Measurements from ENCODE around the gene EXOSC5. TPM values are rescaled to one million over a fixed set of nuclear protein-coding genes. Genes with fewer than 3 reads are reported as not detected.

The EXOSC5 gene
- total and polyA plus RNA-seq, 4 donors, result 5.5 to 15.4 (median 9.3) TPM

- WGBS, 2 donors, result 93 to 95% methylated on average over 5 of the region's 5 CpGs
- DNase-seq (no peak), ATAC-seq (ENCODE audit: low FRiP score) (no peak)
- intact Hi-C loops (cut with DNase I), result no loop called here
- no peak overlapping the region for H3K27ac ChIP-seq (ENCODE audit: low read depth in 1 of 2, low read length in 2 of 2)
- no peaks in the 10 kb centered on the region for H3K27me3 ChIP-seq (ENCODE audit: control insufficient read depth in 1 of 2, insufficient read depth in 2 of 2, low read length in 1 of 2)
- peaks cover 2 to 6% of the 10 kb centered on the region in 2 donors for H3K36me3 ChIP-seq (ENCODE audit: control insufficient read depth in 1 of 2, insufficient read depth in 2 of 2, low read length in 1 of 2)
- no peaks in the 10 kb centered on the region for H3K4me1 ChIP-seq (ENCODE audit: control insufficient read depth in 1 of 2, insufficient read depth in 2 of 2, low read length in 2 of 2)
- H3K4me3 ChIP-seq (ENCODE audit: low read length in 2 of 2), result no peak overlapping the region
- no peaks in the 10 kb centered on the region for H3K9me3 ChIP-seq (ENCODE audit: control insufficient read depth, low read length)
These were observed 57.2 kb downstream of the EXOSC5 start for GRCh38 chr19:41339936-41340335.

Other genes starting within 250 kb of the EXOSC5 start
- gene CYP2S1, start 204.1 kb downstream of the EXOSC5 start, total RNA-seq, result 1 to 10 TPM; 1.7 to 2.5 TPM
- gene CYP2S1, start 204.1 kb downstream of the EXOSC5 start, polyA plus RNA-seq, result 10 to 100 TPM in 1 of 2 donors, not detected in 1; 11.5 TPM
- gene AXL, start 178.1 kb downstream of the EXOSC5 start, total RNA-seq, result 100 to 1,000 TPM; 106 TPM
- 10 to 100 TPM; 14.8 to 44.6 TPM for gene AXL, start 178.1 kb downstream of the EXOSC5 start, polyA plus RNA-seq
- gene HNRNPUL1, start 133.0 kb downstream of the EXOSC5 start, total RNA-seq, result 100 to 1,000 TPM; 155 to 156 TPM
- gene HNRNPUL1, start 133.0 kb downstream of the EXOSC5 start, polyA plus RNA-seq, result 10 to 100 TPM; 59.5 to 82.5 TPM
- gene CCDC97, start 87.2 kb downstream of the EXOSC5 start, total RNA-seq, result 10 to 100 TPM; 18.7 to 24.3 TPM
- gene CCDC97, start 87.2 kb downstream of the EXOSC5 start, polyA plus RNA-seq, result 10 to 100 TPM in 1 of 2 donors, 1 to 10 TPM in 1; 7.0 to 10.8 TPM
- gene TGFB1, start 43.4 kb downstream of the EXOSC5 start, total RNA-seq, result 10 to 100 TPM; 81.6 to 97.5 TPM
- 10 to 100 TPM; 25.4 to 56.6 TPM for gene TGFB1, start 43.4 kb downstream of the EXOSC5 start, polyA plus RNA-seq
- gene B9D2, start 33.2 kb downstream of the EXOSC5 start, total RNA-seq, result 1 to 10 TPM; 4.1 to 5.6 TPM
- 10 to 100 TPM in 1 of 2 donors, 1 to 10 TPM in 1; 1.6 to 13.5 TPM for gene B9D2, start 33.2 kb downstream of the EXOSC5 start, polyA plus RNA-seq
- 10 to 100 TPM in 1 of 2 donors, 1 to 10 TPM in 1; 9.5 to 28.2 TPM for gene TMEM91, start 20.8 kb downstream of the EXOSC5 start, total RNA-seq
- 10 to 100 TPM in 1 of 2 donors, 1 to 10 TPM in 1; 8.9 to 55.8 TPM for gene TMEM91, start 20.8 kb downstream of the EXOSC5 start, polyA plus RNA-seq
- 10 to 100 TPM; 11.6 to 15.2 TPM for gene BCKDHA, start 459 bp upstream of the EXOSC5 start, total RNA-seq
- gene BCKDHA, start 459 bp upstream of the EXOSC5 start, polyA plus RNA-seq, result 10 to 100 TPM; 11.1 to 50.6 TPM
- gene B3GNT8, start 30.0 kb upstream of the EXOSC5 start, total RNA-seq, result 1 to 10 TPM; 3.2 to 3.9 TPM
- 1 to 10 TPM; 3.7 to 7.4 TPM for gene B3GNT8, start 30.0 kb upstream of the EXOSC5 start, polyA plus RNA-seq
- gene DMAC2, start 42.6 kb upstream of the EXOSC5 start, total RNA-seq, result 10 to 100 TPM; 28.3 to 31.5 TPM
- gene DMAC2, start 42.6 kb upstream of the EXOSC5 start, polyA plus RNA-seq, result 10 to 100 TPM; 32.0 to 41.6 TPM
- gene ERICH4, start 45.8 kb upstream of the EXOSC5 start, total RNA-seq, result not detected
- gene ERICH4, start 45.8 kb upstream of the EXOSC5 start, polyA plus RNA-seq, result 10 to 100 TPM in 1 of 2 donors, not detected in 1; 13.4 TPM
- gene CEACAM21, start 178.8 kb upstream of the EXOSC5 start, total RNA-seq, result 1 to 10 TPM; 1.6 to 3.1 TPM
- gene CEACAM21, start 178.8 kb upstream of the EXOSC5 start, polyA plus RNA-seq, result under 1 TPM in 1 of 2 donors, not detected in 1; 0.38 TPM
- 1 to 10 TPM in 1 of 2 donors, under 1 TPM in 1; 0.84 to 1.8 TPM for gene CEACAM4, start 229.7 kb upstream of the EXOSC5 start, total RNA-seq
- gene CEACAM4, start 229.7 kb upstream of the EXOSC5 start, polyA plus RNA-seq, result under 1 TPM in 1 of 2 donors, not detected in 1; 0.51 TPM

All from aorta (tissue), 5 donors.